Subcutaneous adipose tissue (tissue), 4 donors: ENCODE data around the gene SDF2. TPM values are rescaled to one million over a fixed set of nuclear protein-coding genes. Genes with fewer than 3 reads are reported as not detected.

ENCODE experiments used
- CTCF ChIP-seq: fragments of 450-650 bp; IDR thresholded peaks from one replicate; pipeline ENCODE4 v1.5.1; 2016; ENCODE audit warnings: low read depth, mild to moderate bottlenecking, control low read depth, antibody characterized with exemption, moderate library complexity
- total RNA-seq, 4 donors: library from RNA; depleted of rRNA; stranded (reverse); fragments of >200 nt; gene quantifications; one replicate each; pipeline ENCODE4 v1.1.0, GENCODE V29; 2016

Gene SDF2
- total RNA-seq, 4 donors from 2014 or later = 37.4 to 43.7 (median 39.1) TPM

- TF ChIP-seq CTCF = no peak
Measured at GRCh38 chr17:28657756-28658155, 4.0 kb downstream of the SDF2 start.

GRCh38 chr17:28655160-28655559 is 6.5 kb downstream of the SDF2 start:
- TF ChIP-seq CTCF = no peak

- no peak for TF ChIP-seq CTCF
Measured at GRCh38 chr17:28648698-28649097, 13.0 kb downstream of the SDF2 start.

GRCh38 chr17:28646039-28646754 is 15.5 kb downstream of the SDF2 start:
- TF ChIP-seq CTCF = no peak

GRCh38 chr17:28645576-28645939 is 16.1 kb downstream of the SDF2 start:
- no peak for TF ChIP-seq CTCF

- TF ChIP-seq CTCF = no peak
Measured at GRCh38 chr17:28644787-28645575, 16.7 kb downstream of the SDF2 start, which contains the start of gene BLTP2. BLTP2 (minus strand) TSS chr17:28645158; CDS start chr17:28645056, 102 bp downstream.

- TF ChIP-seq CTCF = no peak
Measured at GRCh38 chr17:28643983-28644786, 17.5 kb downstream of the SDF2 start.
